Measurements from ENCODE around the gene DPY19L2. TPM values are rescaled to one million over a fixed set of nuclear protein-coding genes. Genes with fewer than 3 reads are reported as not detected.

Gene DPY19L2
- total and polyA plus RNA-seq, 12 donors = 10.7 to 171 (median 47.4) TPM

DNA sequence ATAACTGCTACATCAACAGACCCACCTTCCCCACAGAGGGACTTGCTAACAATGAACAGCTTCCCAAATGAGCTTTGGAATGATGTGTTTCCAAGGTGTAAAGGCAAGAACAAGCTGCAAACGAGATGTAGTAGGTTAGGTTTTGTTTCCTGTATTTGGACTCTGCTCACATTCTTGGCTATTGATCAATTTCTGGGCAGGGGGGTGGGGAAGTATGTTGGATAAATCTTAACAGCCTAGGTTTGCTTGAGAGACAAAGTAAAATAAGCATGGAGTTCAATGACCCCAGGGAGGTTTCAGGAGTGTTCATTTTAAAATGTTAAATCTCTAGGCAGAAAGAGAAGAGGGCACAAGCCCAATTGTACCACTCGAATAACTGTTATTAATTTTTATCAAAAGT, 146.6 kb downstream of the DPY19L2 start:
- no peaks in the 10 kb centered on the region for H3K9me3 ChIP-seq
- H3K4me1 ChIP-seq = no peaks in the 10 kb centered on the region
- WGBS, 2 donors = 53 to 64% methylated on average over 2 of the region's 2 CpGs
- no peaks in the 10 kb centered on the region for H3K36me3 ChIP-seq
- TF ChIP-seq, protein P1, sequence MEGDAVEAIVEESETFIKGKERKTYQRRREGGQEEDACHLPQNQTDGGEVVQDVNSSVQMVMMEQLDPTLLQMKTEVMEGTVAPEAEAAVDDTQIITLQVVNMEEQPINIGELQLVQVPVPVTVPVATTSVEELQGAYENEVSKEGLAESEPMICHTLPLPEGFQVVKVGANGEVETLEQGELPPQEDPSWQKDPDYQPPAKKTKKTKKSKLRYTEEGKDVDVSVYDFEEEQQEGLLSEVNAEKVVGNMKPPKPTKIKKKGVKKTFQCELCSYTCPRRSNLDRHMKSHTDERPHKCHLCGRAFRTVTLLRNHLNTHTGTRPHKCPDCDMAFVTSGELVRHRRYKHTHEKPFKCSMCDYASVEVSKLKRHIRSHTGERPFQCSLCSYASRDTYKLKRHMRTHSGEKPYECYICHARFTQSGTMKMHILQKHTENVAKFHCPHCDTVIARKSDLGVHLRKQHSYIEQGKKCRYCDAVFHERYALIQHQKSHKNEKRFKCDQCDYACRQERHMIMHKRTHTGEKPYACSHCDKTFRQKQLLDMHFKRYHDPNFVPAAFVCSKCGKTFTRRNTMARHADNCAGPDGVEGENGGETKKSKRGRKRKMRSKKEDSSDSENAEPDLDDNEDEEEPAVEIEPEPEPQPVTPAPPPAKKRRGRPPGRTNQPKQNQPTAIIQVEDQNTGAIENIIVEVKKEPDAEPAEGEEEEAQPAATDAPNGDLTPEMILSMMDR (IDR thresholded peaks at IDR 0.05) = no peak
- no peaks in the 10 kb centered on the region for H3K27me3 ChIP-seq
- DNase-seq (no peak), ATAC-seq (no peak)
- H3K4me3 ChIP-seq = no peak overlapping the region
- intact Hi-C loops (cut with DNase I) = no loop called here
- H3K27ac ChIP-seq = no peak overlapping the region

Other genes starting within 250 kb of the DPY19L2 start
- gene RXYLT1, start 111.4 kb upstream of the DPY19L2 start, total RNA-seq = 10 to 100 TPM; 15.1 to 20.8 (median 17.4) TPM
- gene RXYLT1, start 111.4 kb upstream of the DPY19L2 start, polyA plus RNA-seq = 10 to 100 TPM in 1 of 2 donors, 1 to 10 TPM in 1; 5.1 to 17.0 TPM
- gene SRGAP1, start 176.2 kb upstream of the DPY19L2 start, total RNA-seq = 1 to 10 TPM; 2.6 to 6.4 (median 4.0) TPM
- 1 to 10 TPM; 1.3 to 1.4 TPM for gene SRGAP1, start 176.2 kb upstream of the DPY19L2 start, polyA plus RNA-seq

All from heart right ventricle (tissue), 16 donors.